ENCODE measurements around the gene PROK1. TPM values are rescaled to one million over a fixed set of nuclear protein-coding genes. Genes with fewer than 3 reads are reported as not detected.
A peak's percentile ranks its signal among the peaks of the same experiment; 100 is the strongest.

The PROK1 gene
- total RNA-seq, 2 experiments from 2014 or later: not detected

DNA sequence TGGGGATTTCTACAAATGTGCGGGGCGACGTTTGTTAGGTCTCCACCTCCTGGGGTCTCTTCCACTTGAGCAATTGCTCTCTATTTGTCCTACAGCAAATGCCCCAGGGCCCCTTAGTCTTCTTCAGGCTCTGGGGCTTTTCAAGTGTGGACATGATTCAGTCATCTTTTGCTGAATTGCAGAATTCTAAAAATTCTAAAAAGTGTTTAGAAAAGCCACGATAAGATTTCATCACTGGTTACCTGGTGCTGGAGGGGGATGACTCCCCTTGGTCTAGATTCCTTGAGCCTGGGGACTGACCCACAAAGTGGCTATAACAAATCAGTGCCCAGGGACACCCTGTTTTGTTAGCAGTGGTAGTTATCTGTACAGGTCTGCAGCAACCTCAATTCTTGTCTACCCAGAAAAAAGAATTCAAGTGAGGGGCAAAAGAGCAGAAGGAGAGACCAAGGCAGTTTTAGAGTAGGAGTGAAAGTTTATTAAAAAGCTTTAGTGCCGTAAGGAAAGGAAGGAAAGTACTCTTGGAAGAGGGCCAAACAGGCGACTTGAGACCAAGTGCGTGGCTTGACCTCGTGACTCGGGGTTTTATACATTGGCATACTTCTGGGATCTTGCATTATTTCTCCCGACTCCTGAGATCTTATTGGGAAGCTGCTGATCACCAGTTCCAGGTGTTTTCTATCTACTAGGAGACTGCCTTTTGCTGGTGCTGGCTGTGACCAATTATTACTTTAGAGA, 25.2 kb downstream of the PROK1 start:
- no TSS peak for BruUV-seq (replicated peaks)
- CTCF ChIA-PET (ENCODE audit: unreplicated experiment): no interaction called here

DNA sequence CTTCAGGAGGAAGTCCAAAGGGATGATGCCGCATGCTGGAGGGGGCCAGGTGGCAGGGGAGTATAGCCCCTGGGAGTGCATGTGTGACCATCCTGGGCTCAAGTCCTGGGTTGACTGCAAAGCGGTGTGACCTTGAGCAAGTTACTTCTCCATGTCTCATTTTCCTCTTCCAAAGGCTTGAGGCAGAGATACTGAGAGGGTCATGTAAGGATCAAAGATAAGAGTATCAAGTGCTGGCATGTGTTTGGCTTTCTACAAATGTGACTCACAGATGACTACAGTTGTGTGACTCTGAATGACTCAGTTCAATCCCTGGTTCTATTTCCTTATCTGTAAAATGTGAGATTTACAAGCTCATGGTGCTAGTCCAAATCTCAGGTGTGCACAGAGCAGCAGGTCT, 26.1 kb downstream of the PROK1 start:
- Histone ChIP-seq H2AFZ (ENCODE audit: low read length) (no peak overlapping the region), H3K36me3 (ENCODE audit: insufficient read depth, low read length) (no peaks in the 10 kb centered on the region), H3K4me1 (ENCODE audit: insufficient read depth, low read length, poor library complexity, severe bottlenecking) (no peaks in the 10 kb centered on the region), H4K20me1 (ENCODE audit: insufficient read depth, low read length) (no peaks in the 10 kb centered on the region), H3K9me3 (ENCODE audit: low read length) (no peaks in the 10 kb centered on the region), H3K27ac (ENCODE audit: low read depth, low read length, poor library complexity, severe bottlenecking) (no peak overlapping the region), H3K4me3 (ENCODE audit: low read depth, low read length, poor library complexity, severe bottlenecking) (no peak overlapping the region), H3K9me2 (ENCODE audit: insufficient read depth, low read length) (no peaks in the 10 kb centered on the region), H3K79me2 (ENCODE audit: insufficient read depth, low read depth, low read length) (no peaks in the 10 kb centered on the region), H3K4me2 (ENCODE audit: low read length) (no peak overlapping the region)
- ChIA-PET CTCF (ENCODE audit: unreplicated experiment) (no interaction called here), POLR2A (interaction anchor here (0.5 to 0.6 kb wide), 2 partner anchors 113 to 329 kb away, joined by 3 to 5 read pairs; no protein-coding TSS in a partner anchor)
- TF ChIP-seq, protein P1, sequence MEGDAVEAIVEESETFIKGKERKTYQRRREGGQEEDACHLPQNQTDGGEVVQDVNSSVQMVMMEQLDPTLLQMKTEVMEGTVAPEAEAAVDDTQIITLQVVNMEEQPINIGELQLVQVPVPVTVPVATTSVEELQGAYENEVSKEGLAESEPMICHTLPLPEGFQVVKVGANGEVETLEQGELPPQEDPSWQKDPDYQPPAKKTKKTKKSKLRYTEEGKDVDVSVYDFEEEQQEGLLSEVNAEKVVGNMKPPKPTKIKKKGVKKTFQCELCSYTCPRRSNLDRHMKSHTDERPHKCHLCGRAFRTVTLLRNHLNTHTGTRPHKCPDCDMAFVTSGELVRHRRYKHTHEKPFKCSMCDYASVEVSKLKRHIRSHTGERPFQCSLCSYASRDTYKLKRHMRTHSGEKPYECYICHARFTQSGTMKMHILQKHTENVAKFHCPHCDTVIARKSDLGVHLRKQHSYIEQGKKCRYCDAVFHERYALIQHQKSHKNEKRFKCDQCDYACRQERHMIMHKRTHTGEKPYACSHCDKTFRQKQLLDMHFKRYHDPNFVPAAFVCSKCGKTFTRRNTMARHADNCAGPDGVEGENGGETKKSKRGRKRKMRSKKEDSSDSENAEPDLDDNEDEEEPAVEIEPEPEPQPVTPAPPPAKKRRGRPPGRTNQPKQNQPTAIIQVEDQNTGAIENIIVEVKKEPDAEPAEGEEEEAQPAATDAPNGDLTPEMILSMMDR (conservative IDR thresholded peaks at IDR 0.05; ENCODE audit: low read length): no peak
- DNase-seq (ENCODE audit: low spot score): no peak
- BruUV-seq (replicated peaks): no TSS peak
- intact Hi-C loops (cut with micrococcal nuclease; ENCODE audit: unreplicated experiment): no loop called here

More for the DNA sequence above, 25.2 kb downstream of the PROK1 start:
- H4K20me1 ChIP-seq (ENCODE audit: insufficient read depth, low read length): no peaks in the 10 kb centered on the region
- TF ChIP-seq EZH2phosphoT487 (IDR thresholded peaks at IDR 0.05; ENCODE audit: borderline replicate concordance, low read depth, low read length): no peak
- TF ChIP-seq, protein P1 (conservative IDR thresholded peaks at IDR 0.05; ENCODE audit: low read length): no peak
- no peaks in the 10 kb centered on the region for H3K9me2 ChIP-seq (ENCODE audit: insufficient read depth, low read length)
- no peak for DNase-seq (ENCODE audit: low spot score)
- no peaks in the 10 kb centered on the region for H3K79me2 ChIP-seq (ENCODE audit: insufficient read depth, low read depth, low read length)
- H3K27ac ChIP-seq (ENCODE audit: low read depth, low read length, poor library complexity, severe bottlenecking): no peak overlapping the region
- intact Hi-C loops (cut with micrococcal nuclease; ENCODE audit: unreplicated experiment): no loop called here
- H3K4me2 ChIP-seq (ENCODE audit: low read length): no peak overlapping the region
- POLR2A ChIA-PET: no interaction called here
- no peaks in the 10 kb centered on the region for H3K4me1 ChIP-seq (ENCODE audit: insufficient read depth, low read length, poor library complexity, severe bottlenecking)
- no peaks in the 10 kb centered on the region for H3K9me3 ChIP-seq (ENCODE audit: low read length)
- H3K36me3 ChIP-seq (ENCODE audit: insufficient read depth, low read length): no peaks in the 10 kb centered on the region
- H3K4me3 ChIP-seq (ENCODE audit: low read depth, low read length, poor library complexity, severe bottlenecking): no peak overlapping the region
- H2AFZ ChIP-seq (ENCODE audit: low read length): no peak overlapping the region

DNA sequence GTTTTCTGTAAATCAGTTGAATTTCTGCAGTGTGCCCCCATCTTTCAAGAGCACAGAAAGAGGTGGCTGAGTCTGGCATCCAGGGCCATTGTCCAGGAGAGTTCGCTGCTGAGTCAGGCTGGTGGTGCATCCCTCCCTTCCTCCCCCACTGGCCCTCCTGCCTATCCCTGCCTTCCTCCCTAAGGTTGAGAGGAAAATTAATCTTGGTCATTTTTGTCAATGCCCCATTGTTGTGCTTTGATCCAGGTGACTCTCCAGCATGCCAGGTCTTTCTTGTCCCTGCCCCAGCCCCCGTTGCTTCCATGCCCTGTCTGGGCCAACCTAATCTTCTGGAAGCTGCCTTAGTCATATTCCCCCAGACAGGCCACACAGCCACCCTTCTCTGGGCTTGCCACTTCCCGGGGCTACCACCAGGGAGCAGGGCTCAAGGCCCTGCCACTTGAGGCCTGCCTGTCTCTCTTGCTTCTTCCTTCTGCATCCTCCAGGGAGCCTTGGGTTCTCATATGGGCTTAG, 26.6 kb downstream of the PROK1 start:
- Histone ChIP-seq H3K4me2 (ENCODE audit: low read length) (no peak overlapping the region), H2AFZ (ENCODE audit: low read length) (no peak overlapping the region), H3K4me3 (ENCODE audit: low read depth, low read length, poor library complexity, severe bottlenecking) (no peak overlapping the region), H3K79me2 (ENCODE audit: insufficient read depth, low read depth, low read length) (no peaks in the 10 kb centered on the region), H3K9me3 (ENCODE audit: low read length) (no peaks in the 10 kb centered on the region), H4K20me1 (ENCODE audit: insufficient read depth, low read length) (no peaks in the 10 kb centered on the region), H3K4me1 (ENCODE audit: insufficient read depth, low read length, poor library complexity, severe bottlenecking) (no peaks in the 10 kb centered on the region), H3K36me3 (ENCODE audit: insufficient read depth, low read length) (no peaks in the 10 kb centered on the region), H3K9me2 (ENCODE audit: insufficient read depth, low read length) (no peaks in the 10 kb centered on the region), H3K27ac (ENCODE audit: low read depth, low read length, poor library complexity, severe bottlenecking) (no peak overlapping the region)
- CTCF ChIA-PET (ENCODE audit: unreplicated experiment): no interaction called here
- DNase-seq (ENCODE audit: low spot score): peak; percentile 17
- POLR2A ChIA-PET: interaction anchor here (0.6 kb wide), 1 partner anchor 328 kb away, joined by 3 read pairs; no protein-coding TSS in a partner anchor
- intact Hi-C loops (cut with micrococcal nuclease; ENCODE audit: unreplicated experiment): no loop called here
- BruUV-seq (replicated peaks): no TSS peak
- TF ChIP-seq, protein P1 (conservative IDR thresholded peaks at IDR 0.05; ENCODE audit: low read length): peak; percentile 55
- no peak for TF ChIP-seq EZH2phosphoT487 (IDR thresholded peaks at IDR 0.05; ENCODE audit: borderline replicate concordance, low read depth, low read length)

All from OCI-LY7 (cell line).